NCI-H2196 treated with DMSO at 0.1 percent for 48 hours (cell line): ENCODE measurements around the gene TCF7L2.

Source experiments
- DNase-seq: peaks from one replicate; lab custom pipeline; 2025; ENCODE audit not compliant: unreplicated experiment; lab: John Stamatoyannopoulos, UW

TCF7L2 gene

GRCh38 chr10:113042868-113043267 is 92.8 kb downstream of the TCF7L2 start:
- DNase-seq: no peak

GRCh38 chr10:113044016-113044755 is 94.1 kb downstream of the TCF7L2 start:
- no peak for DNase-seq

- DNase-seq: no peak
Measured at GRCh38 chr10:113045147-113046055, 95.4 kb downstream of the TCF7L2 start.

GRCh38 chr10:113047151-113047550 is 97.1 kb downstream of the TCF7L2 start:
- DNase-seq: no peak

- no peak for DNase-seq
Measured at GRCh38 chr10:113047605-113047962, 97.5 kb downstream of the TCF7L2 start.

- DNase-seq: no peak
Measured at GRCh38 chr10:113047963-113048781, 98.1 kb downstream of the TCF7L2 start.

GRCh38 chr10:113049881-113050280 is 99.8 kb downstream of the TCF7L2 start:
- no peak for DNase-seq

- DNase-seq: no peak
Measured at GRCh38 chr10:113052076-113052830, 102.2 kb downstream of the TCF7L2 start.

- DNase-seq: no peak
Measured at GRCh38 chr10:113053091-113053490, 103.0 kb downstream of the TCF7L2 start.

GRCh38 chr10:113053881-113054280 is 103.8 kb downstream of the TCF7L2 start:
- no peak for DNase-seq

- DNase-seq: no peak
Measured at GRCh38 chr10:113055458-113055857, 105.4 kb downstream of the TCF7L2 start.

GRCh38 chr10:113056030-113056429 is 106.0 kb downstream of the TCF7L2 start:
- DNase-seq: no peak

GRCh38 chr10:113056441-113057021 is 106.5 kb downstream of the TCF7L2 start:
- no peak for DNase-seq

- peak; percentile 2 for DNase-seq
Measured at GRCh38 chr10:113057948-113058522, 108.0 kb downstream of the TCF7L2 start.

GRCh38 chr10:113058523-113059370 is 108.7 kb downstream of the TCF7L2 start:
- DNase-seq: no peak

- DNase-seq: no peak
Measured at GRCh38 chr10:113059371-113059780, 109.3 kb downstream of the TCF7L2 start.

GRCh38 chr10:113060201-113061053 is 110.4 kb downstream of the TCF7L2 start:
- no peak for DNase-seq

GRCh38 chr10:113061054-113061430 is 111.0 kb downstream of the TCF7L2 start:
- no peak for DNase-seq
